Measurements from ENCODE around the gene ASB2.

The ASB2 gene

DNA sequence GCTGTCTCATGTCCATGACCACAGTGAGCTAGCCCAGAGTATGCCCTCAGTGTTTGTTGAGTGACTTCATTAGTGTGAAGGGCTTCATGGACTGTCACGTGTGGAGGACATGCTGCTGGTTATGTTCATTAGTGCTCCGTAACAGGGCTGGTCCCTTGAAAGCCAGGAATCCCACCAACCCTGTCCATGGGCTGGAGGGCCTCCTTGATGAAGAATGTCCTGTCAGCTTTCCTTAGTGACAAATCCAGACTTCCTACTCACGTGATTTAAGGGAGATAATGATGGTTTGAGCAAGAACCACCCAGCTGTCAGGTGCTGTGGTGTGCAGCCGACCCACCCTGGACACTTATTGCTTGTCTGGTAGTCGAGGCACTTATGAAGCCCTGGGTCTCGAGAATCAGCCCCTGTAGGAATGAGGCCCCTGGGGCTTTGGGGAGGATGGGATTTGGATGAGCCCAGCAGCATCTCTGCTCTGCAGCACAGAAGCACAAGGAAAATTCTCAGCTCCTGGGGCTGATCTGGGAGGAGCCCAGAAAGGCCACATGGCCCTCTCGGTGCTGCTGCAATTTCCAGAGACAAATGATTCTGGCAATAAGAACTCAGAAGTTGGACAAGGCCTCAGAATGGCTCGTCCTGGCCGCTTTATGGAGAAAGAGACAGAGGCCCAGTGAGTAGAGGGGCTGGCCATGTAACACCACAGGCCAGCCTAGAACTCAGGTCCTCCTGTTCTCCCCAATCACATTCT is 86.5 kb downstream of the ASB2 start:
- POLR2A ChIA-PET, result no interaction called here
- no peak for DNase-seq (ENCODE audit: low read depth, low spot score)
- CTCF ChIA-PET, result interaction anchor here (1.2 to 1.5 kb wide), 2 partner anchors 10 to 19 kb away, joined by 3 read pairs; no protein-coding TSS in a partner anchor
- no peak for TF ChIP-seq CTCF (IDR thresholded peaks at IDR 0.05; ENCODE audit: insufficient read depth, low read length, missing control alignments)
- no peak overlapping the region for H3K4me3 ChIP-seq (ENCODE audit: low read depth, low read length)

DNA sequence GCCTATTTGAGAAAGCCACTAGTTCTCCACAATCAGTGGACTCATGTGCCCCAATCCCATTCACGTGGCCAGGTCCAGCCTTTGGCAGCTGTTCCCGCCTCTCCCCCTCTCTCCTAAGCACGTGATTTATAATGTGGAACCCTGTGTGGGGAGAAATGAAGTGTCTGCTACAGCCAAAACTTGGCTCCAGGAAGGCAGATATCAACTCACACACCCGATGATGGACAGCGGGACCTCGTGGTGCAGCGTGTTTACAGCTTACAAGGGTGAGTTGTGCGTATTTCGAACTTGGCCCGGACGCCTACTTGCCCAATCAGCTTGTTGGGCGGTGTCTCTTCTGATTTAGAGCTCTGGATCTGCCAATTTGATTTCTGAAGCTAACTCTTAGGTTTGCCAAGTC is 87.4 kb downstream of the ASB2 start:
- H3K4me3 ChIP-seq (ENCODE audit: low read depth, low read length), result no peak overlapping the region
- TF ChIP-seq CTCF (IDR thresholded peaks at IDR 0.05; ENCODE audit: insufficient read depth, low read length, missing control alignments), result no peak
- DNase-seq (ENCODE audit: low read depth, low spot score), result no peak
- ChIA-PET POLR2A (no interaction called here), CTCF (interaction anchor here (1.2 to 1.5 kb wide), 2 partner anchors 9 to 20 kb away, joined by 3 read pairs; no protein-coding TSS in a partner anchor)

DNA sequence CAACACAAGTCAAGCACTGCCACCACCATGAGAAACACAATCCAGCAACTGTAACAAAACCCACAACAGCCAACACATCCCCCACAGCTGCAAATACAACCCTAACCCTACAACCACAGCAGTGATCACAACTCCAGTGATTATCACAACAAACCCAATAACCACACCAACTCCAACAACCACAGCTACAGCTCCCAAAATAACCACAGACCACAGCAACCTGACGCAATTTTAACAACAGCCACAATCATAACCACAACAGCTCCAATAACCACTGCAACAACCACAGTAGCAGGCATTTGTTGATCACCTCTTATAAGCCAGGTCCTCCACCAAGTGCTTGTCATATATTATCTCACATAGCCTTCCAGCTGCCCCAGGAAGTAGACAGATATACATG is 91.4 kb downstream of the ASB2 start:
- ChIA-PET POLR2A (no interaction called here), CTCF (interaction anchor here (1.1 to 2.9 kb wide), 2 partner anchors 8 to 24 kb away, joined by 4 to 10 read pairs; no protein-coding TSS in a partner anchor)
- no peak for TF ChIP-seq CTCF (IDR thresholded peaks at IDR 0.05; ENCODE audit: insufficient read depth, low read length, missing control alignments)
- no peak for DNase-seq (ENCODE audit: low read depth, low spot score)
- H3K4me3 ChIP-seq (ENCODE audit: low read depth, low read length), result no peak overlapping the region

All from AG04449 (cell line).